Measurements from ENCODE around the gene DNAI2.

DNA sequence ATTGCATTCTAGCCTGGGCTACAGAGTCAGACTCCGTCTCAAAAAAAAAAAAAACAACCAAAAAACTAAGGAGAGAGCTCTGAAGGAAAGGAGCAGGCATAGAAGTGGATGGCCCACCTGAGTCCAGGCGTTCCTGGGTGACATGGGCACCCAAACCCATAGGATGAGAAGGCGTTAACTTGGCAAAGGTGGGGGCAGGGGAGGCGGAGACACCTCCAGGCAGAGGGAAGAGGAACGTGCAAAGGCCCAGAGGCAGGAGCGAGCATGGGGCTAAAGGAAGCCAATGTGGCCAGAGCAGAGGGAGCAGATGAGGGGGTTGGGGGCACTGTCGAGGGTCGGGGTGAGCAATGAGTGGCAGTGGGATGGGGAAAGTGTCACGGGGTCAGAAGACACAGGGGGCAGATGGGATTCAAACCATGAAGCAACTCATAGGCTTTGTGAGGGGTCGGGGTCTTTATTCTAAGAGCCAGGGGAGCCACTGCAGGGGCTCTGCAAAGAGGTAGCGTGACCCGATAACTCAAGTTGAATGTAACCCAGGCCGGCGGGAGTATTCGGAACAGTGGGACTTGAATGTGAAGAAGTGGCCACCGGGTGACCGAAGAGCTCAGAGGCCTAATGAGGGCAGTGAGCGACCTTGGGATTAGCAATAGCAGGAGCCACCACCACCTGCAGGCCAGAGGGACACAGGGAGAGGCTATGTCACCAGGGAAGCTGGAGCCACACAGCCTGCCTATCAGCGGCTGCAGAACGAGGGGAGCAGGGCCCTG lies 48.9 kb upstream of the DNAI2 start:
- TF ChIP-seq, protein P1, sequence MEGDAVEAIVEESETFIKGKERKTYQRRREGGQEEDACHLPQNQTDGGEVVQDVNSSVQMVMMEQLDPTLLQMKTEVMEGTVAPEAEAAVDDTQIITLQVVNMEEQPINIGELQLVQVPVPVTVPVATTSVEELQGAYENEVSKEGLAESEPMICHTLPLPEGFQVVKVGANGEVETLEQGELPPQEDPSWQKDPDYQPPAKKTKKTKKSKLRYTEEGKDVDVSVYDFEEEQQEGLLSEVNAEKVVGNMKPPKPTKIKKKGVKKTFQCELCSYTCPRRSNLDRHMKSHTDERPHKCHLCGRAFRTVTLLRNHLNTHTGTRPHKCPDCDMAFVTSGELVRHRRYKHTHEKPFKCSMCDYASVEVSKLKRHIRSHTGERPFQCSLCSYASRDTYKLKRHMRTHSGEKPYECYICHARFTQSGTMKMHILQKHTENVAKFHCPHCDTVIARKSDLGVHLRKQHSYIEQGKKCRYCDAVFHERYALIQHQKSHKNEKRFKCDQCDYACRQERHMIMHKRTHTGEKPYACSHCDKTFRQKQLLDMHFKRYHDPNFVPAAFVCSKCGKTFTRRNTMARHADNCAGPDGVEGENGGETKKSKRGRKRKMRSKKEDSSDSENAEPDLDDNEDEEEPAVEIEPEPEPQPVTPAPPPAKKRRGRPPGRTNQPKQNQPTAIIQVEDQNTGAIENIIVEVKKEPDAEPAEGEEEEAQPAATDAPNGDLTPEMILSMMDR (conservative IDR thresholded peaks at IDR 0.05): no peak
- no peak for TF ChIP-seq ZFX (IDR thresholded peaks at IDR 0.05)

All from C4-2B (cell line).